Activated T-helper 2 cell treated with anti-CD3 and anti-CD28 coated beads, Interferon-gamma antibody, Interleukin-2, Interleukin-4, amounts not matched to agents 10 μg/mL and 5 μg/mL and 100 μg/mL, durations not matched to agents 14 hours and 24 hours and 36 hours (primary cell): ENCODE measurements around the gene RNF4. TPM values are rescaled to one million over a fixed set of nuclear protein-coding genes. Genes with fewer than 3 reads are reported as not detected.

ENCODE experiments used
- DNase-seq: peaks from one replicate; pipeline ENCODE4 v3.0.0; 2021; ENCODE audit warnings: low spot score
- H3K27ac Mint-ChIP-seq: one replicate; pipeline ENCODE4 v1.8.0; 2021; ENCODE audit warnings: mixed read lengths
- H3K27me3 Mint-ChIP-seq: one replicate; pipeline ENCODE4 v1.8.0; 2021; ENCODE audit warnings: low read depth, mixed read lengths
- H3K36me3 Mint-ChIP-seq: one replicate; pipeline ENCODE4 v1.8.0; 2021; ENCODE audit warnings: low read depth, mixed read lengths
- H3K4me1 Mint-ChIP-seq: one replicate; pipeline ENCODE4 v1.8.0; 2021; ENCODE audit warnings: low read depth, mixed read lengths
- H3K4me3 Mint-ChIP-seq: one replicate; pipeline ENCODE4 v1.8.0; 2021; ENCODE audit warnings: low read depth, mild to moderate bottlenecking, moderate library complexity, mixed read lengths
- H3K9me3 Mint-ChIP-seq: one replicate; pipeline ENCODE4 v1.8.0; 2021; ENCODE audit warnings: mixed read lengths
- intact Hi-C: fragments of 100-400 bp; cut with micrococcal nuclease; formaldehyde crosslinking; loops from one replicate; pipeline ENCODE4 v1.15.1; 2023
- total RNA-seq: library from RNA; stranded (reverse); gene quantifications from 2 replicates; pipeline ENCODE4 v1.2.3, GENCODE V29; 2022

The RNF4 gene
- total RNA-seq, 1 donor from 2014 or later, result 99.1 TPM

DNA sequence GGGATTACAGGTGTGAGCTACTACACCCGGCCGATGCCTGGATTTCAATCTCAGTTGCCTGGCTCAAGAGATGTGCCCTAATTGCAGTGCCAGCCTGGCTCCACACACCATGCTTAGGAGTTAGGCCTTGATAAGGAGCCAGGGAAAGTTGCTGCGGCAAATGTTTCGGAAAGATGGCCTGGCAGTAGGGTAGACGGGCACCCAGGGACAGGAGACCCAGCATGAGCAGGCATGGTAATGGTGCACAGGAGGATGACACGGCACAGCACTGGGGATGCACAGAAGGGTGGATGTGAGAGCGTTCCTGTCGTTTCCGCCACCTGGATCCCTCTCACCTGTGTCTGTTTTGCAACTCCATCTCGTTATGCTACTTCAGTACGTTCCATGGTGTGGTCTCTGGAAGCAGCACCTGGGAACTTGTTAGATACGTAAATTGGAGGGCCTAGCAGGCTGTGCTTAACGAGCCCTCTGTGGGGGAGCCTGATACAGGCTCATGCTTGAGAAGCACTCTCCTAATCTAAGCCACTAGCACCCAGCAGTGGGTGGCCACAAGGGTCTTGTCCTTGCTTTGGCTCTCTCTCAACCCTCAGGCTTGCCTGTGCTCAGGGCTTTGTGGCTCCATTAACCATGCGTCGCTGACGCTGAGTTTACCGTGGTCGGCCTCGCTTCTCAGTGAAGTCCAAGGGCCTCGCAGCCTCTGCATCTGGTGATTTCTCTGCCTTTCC is 20.3 kb downstream of the RNF4 start:
- no peaks in the 10 kb centered on the region for H3K9me3 Mint-ChIP-seq
- intact Hi-C loops, result no loop called here
- peaks cover 41% of the 10 kb centered on the region for H3K36me3 Mint-ChIP-seq
- no peaks in the 10 kb centered on the region for H3K27me3 Mint-ChIP-seq
- DNase-seq, result no peak
- no peak overlapping the region for H3K4me3 Mint-ChIP-seq
- peaks cover 46% of the 10 kb centered on the region for H3K4me1 Mint-ChIP-seq
- no peak overlapping the region for H3K27ac Mint-ChIP-seq

DNA sequence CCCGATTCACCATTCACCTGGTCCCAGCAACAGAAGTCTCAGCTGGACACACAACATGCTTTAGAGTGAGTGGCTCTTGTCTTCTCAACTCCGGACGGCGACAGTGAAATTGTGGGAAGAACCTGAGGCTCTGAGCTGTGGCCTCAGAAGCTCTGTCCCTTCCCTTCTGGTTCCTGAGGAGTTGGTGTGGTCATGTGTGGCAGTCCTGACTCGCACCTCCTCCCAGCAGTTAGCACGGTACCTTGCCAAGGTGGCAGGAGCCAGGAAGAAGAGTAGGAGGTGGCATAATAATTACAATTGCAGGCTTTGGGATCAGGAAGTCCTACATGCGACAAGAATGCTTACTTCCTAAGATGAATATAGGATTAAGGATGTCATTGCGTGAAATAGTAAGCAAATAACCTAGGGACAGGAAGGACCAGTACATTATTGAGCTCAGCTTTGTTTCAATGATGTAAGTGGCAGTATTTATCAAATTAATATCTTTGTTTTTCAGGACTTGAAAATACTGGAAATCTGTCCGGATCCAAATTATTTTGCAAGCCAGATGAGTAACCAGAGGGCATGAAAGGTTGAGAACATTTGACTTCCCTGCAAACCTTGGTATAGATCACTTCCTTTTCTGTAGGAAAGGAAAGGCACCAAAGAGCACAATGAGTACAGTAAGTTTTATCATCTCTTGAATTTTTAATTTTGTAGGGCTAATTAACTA is 21.1 kb downstream of the RNF4 start:
- H3K9me3 Mint-ChIP-seq, result no peaks in the 10 kb centered on the region
- H3K27ac Mint-ChIP-seq, result no peak overlapping the region
- no peak for DNase-seq
- peaks cover 44% of the 10 kb centered on the region for H3K36me3 Mint-ChIP-seq
- intact Hi-C loops, result no loop called here
- H3K4me1 Mint-ChIP-seq, result peaks cover 39% of the 10 kb centered on the region
- no peaks in the 10 kb centered on the region for H3K27me3 Mint-ChIP-seq
- H3K4me3 Mint-ChIP-seq, result no peak overlapping the region

DNA sequence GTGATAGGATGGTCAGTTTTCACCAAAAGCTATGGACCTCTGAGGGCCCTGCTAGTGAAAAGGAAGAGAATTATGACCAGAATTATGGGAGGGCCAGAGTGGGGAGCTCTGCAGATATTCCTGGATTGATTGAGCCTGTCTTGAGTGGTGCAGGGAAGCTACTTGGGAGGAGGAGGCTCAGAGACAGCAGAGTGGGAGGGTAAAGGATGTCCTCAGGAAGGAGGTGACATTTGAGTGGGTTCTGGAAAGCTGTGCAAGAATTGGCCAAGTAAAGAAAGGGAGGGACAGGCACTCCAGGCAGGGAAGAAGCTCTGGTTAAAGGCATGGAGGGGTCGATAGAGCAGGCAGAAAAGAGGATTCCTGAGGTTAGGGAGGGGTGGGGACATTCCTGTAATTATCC is 24.1 kb downstream of the RNF4 start:
- no peak overlapping the region for H3K4me3 Mint-ChIP-seq
- H3K27me3 Mint-ChIP-seq, result no peaks in the 10 kb centered on the region
- peaks cover 68% of the 10 kb centered on the region for H3K36me3 Mint-ChIP-seq
- no peak for DNase-seq
- intact Hi-C loops, result no loop called here
- H3K27ac Mint-ChIP-seq, result no peak overlapping the region
- no peaks in the 10 kb centered on the region for H3K9me3 Mint-ChIP-seq
- peaks cover 20% of the 10 kb centered on the region for H3K4me1 Mint-ChIP-seq

DNA sequence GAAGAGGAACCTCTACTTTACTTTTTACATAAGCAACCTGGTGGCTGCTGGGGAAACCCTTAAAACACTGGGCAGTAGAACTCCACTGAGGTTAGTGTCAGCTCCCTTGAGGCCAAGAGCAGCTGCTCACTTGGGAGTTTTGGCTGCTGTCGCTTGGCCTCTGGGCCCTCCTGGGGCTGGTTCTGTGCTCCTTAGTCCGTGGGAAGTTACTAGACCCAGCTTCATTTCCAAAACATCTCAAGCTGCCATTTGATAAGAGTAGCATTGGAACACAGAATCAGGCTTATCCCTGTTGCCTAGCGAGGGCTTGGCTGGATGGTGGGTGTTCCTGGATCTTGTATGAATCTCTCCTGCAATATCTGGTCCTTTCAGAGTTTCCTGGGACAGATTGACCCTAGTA is 26.1 kb downstream of the RNF4 start:
- Mint-ChIP-seq H3K9me3 (no peaks in the 10 kb centered on the region), H3K27me3 (no peaks in the 10 kb centered on the region), H3K36me3 (peaks cover 73% of the 10 kb centered on the region), H3K27ac (no peak overlapping the region), H3K4me1 (peaks cover 12% of the 10 kb centered on the region), H3K4me3 (no peak overlapping the region)
- intact Hi-C loops, result no loop called here
- DNase-seq, result no peak

DNA sequence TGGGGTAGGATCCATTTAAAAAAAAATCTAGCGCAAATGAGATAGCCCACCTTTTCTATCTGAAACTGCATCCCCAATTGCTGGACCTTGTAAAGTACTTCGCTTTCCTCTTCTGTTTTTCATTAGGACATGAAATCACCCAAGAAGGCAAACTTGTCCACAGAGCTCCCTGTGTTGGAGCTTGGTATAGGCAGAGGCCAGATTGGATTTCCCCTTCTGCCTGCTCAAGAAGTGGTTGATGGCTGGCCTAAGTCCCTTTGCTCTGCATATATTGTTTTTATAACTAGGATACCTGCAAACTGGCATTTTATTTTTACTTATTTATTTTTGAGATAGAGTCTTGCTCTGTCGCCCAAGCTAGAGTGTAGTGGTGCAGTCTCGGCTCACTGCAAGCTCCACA is 28.4 kb downstream of the RNF4 start:
- no peaks in the 10 kb centered on the region for H3K9me3 Mint-ChIP-seq
- no peaks in the 10 kb centered on the region for H3K27me3 Mint-ChIP-seq
- peaks cover 11% of the 10 kb centered on the region for H3K4me1 Mint-ChIP-seq
- H3K27ac Mint-ChIP-seq, result no peak overlapping the region
- DNase-seq, result no peak
- peaks cover 77% of the 10 kb centered on the region for H3K36me3 Mint-ChIP-seq
- intact Hi-C loops, result no loop called here
- H3K4me3 Mint-ChIP-seq, result no peak overlapping the region

DNA sequence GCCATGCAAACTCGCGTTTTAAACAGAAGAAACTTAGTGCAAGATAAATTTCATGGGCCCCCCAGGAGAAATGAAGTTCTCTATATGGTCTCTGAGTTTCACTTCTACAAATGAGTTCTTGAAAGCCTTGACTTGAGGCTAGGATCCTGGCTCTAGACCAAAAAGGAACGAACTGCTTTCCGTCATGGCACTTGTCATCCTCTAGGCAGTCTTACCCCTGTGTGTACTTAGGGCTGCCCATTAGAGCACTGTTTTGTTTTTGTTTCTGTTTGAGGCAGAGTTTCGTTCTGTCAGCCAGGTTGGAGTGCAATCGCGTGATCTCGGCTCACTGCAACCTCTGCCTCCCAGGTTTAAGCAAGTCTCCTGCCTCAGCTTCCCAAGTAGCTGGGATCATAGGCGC is 29.0 kb downstream of the RNF4 start:
- Mint-ChIP-seq H3K27ac (no peak overlapping the region), H3K36me3 (peaks cover 72% of the 10 kb centered on the region)

DNA sequence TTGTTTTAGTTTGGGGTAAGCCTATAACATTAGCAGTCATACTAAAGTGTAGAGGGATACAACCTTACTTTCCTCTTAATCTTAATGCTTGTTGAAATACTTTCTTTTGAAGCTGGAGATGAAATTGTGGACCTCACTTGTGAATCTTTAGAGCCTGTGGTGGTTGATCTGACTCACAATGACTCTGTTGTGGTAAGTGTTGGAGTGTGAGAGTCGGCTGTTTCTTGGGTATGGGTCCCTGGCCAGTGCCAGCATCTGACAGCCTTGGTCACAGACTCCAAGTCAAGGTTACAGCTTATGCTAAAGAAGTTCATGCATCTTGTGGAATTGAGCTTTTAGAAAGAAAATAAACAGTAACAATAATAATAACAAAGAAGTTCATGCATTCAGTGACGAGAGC is 31.6 kb downstream of the RNF4 start:
- no peak for DNase-seq
- Mint-ChIP-seq H3K27ac (no peak overlapping the region), H3K36me3 (peaks cover 76% of the 10 kb centered on the region)

More for the DNA sequence above, 29.0 kb downstream of the RNF4 start:
- peaks cover 11% of the 10 kb centered on the region for H3K4me1 Mint-ChIP-seq
- no peaks in the 10 kb centered on the region for H3K27me3 Mint-ChIP-seq
- no peaks in the 10 kb centered on the region for H3K9me3 Mint-ChIP-seq
- DNase-seq, result no peak
- H3K4me3 Mint-ChIP-seq, result no peak overlapping the region
- intact Hi-C loops, result no loop called here

DNA sequence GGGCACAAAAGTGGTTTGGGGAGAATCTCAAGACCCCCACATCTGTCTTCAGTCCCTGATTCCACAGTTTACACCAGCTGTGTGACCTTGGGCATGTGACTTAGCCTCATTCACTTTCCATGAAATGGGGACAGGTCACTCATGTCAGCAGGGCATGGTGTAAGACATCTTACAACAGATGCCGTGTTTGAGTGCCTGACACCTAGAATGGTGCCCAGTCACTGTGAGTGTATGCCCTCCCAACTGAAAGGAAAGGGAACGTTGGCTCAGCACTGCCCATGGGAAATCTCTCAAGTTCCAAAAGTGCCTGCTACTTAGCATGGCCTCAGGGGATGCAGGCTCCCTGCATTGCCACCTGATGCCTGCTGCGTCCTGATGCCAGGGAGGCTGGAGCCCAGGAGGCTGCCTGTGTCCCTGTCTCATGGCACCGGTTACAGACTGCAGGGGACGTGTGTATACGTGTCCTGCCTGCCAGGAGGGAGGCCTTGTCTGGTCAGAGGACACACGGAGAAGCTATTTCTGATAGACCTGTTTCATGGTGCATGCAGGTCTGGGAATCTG is 32.2 kb downstream of the RNF4 start:
- Mint-ChIP-seq H3K27ac (no peak overlapping the region), H3K4me1 (peaks cover 10% of the 10 kb centered on the region), H3K4me3 (no peak overlapping the region), H3K9me3 (no peaks in the 10 kb centered on the region), H3K36me3 (peaks cover 75% of the 10 kb centered on the region), H3K27me3 (no peaks in the 10 kb centered on the region)
- no peak for DNase-seq
- intact Hi-C loops, result no loop called here

More for the DNA sequence above, 31.6 kb downstream of the RNF4 start:
- Mint-ChIP-seq H3K27me3 (no peaks in the 10 kb centered on the region), H3K4me1 (peaks cover 10% of the 10 kb centered on the region), H3K4me3 (no peak overlapping the region), H3K9me3 (no peaks in the 10 kb centered on the region)
- intact Hi-C loops, result no loop called here

DNA sequence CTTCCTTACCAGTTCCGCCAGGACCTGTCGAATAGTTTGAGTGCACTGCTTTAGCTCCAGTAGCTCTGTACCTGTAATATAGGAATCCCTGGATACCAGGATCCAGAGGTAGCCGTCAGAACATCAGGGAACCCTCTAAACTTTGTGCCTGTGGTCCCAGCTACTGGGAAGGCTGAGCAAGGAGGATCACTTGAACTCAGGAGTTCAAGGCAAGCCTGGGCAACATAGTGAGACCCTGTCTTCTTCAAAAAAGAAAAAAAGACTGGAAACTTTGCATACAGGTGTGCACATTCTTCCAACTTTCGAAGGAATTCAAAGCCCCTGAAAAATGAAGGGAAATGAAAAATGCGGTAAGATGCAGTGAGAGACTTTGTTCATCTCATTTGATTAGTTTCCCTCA is 34.9 kb downstream of the RNF4 start:
- Mint-ChIP-seq H3K4me3 (no peak overlapping the region), H3K27me3 (no peaks in the 10 kb centered on the region), H3K9me3 (no peaks in the 10 kb centered on the region), H3K36me3 (peaks cover 73% of the 10 kb centered on the region), H3K27ac (no peak overlapping the region), H3K4me1 (peaks cover 6% of the 10 kb centered on the region)
- intact Hi-C loops, result no loop called here
- no peak for DNase-seq

DNA sequence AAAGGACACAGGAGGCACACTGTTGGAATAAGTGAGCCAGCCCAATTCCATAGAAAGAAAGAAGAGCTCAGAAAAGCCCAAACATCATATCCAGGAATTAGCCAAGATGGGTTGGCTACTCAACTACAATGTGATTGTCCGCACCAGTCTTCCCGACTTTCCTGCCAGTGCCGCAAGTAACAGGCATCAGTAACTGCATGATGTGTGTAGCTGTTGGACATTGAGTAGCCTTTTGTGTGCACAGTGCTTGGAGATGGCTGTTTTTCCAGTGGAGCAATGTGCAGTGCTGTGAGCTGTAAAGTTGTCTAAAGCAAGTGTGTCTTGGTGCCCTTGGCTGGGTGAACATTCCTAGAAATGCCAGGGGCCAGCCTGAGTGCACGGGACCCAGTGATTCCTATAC is 38.4 kb downstream of the RNF4 start:
- H3K27me3 Mint-ChIP-seq, result no peaks in the 10 kb centered on the region
- H3K4me1 Mint-ChIP-seq, result peaks cover 2% of the 10 kb centered on the region
- H3K9me3 Mint-ChIP-seq, result no peaks in the 10 kb centered on the region
- intact Hi-C loops, result no loop called here
- DNase-seq, result no peak
- H3K36me3 Mint-ChIP-seq, result peaks cover 65% of the 10 kb centered on the region
- H3K4me3 Mint-ChIP-seq, result no peak overlapping the region
- H3K27ac Mint-ChIP-seq, result no peak overlapping the region

DNA sequence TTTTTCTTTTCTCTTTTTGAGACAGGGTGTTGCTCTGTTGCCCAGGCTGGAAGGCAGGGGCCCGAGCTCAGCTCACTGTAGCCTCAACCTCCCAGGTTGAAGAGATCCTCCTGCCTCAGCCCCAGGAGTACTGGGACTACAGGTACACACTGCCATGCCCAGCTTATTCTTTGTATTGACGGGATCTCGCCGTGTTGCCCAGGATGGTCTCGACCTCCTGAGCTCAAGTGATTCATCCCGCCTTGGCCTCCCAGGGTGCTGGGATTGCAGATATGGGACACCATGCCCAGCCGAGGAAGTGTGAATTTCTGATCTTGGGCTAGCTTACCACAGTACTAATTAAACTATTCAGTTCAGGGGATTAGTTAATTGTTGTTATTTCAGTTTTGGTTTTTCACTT is 38.9 kb downstream of the RNF4 start:
- intact Hi-C loops, result no loop called here
- Mint-ChIP-seq H3K27me3 (no peaks in the 10 kb centered on the region), H3K4me3 (no peak overlapping the region), H3K9me3 (no peaks in the 10 kb centered on the region), H3K27ac (no peak overlapping the region), H3K4me1 (peaks cover 2% of the 10 kb centered on the region), H3K36me3 (peaks cover 67% of the 10 kb centered on the region)
- DNase-seq, result no peak

DNA sequence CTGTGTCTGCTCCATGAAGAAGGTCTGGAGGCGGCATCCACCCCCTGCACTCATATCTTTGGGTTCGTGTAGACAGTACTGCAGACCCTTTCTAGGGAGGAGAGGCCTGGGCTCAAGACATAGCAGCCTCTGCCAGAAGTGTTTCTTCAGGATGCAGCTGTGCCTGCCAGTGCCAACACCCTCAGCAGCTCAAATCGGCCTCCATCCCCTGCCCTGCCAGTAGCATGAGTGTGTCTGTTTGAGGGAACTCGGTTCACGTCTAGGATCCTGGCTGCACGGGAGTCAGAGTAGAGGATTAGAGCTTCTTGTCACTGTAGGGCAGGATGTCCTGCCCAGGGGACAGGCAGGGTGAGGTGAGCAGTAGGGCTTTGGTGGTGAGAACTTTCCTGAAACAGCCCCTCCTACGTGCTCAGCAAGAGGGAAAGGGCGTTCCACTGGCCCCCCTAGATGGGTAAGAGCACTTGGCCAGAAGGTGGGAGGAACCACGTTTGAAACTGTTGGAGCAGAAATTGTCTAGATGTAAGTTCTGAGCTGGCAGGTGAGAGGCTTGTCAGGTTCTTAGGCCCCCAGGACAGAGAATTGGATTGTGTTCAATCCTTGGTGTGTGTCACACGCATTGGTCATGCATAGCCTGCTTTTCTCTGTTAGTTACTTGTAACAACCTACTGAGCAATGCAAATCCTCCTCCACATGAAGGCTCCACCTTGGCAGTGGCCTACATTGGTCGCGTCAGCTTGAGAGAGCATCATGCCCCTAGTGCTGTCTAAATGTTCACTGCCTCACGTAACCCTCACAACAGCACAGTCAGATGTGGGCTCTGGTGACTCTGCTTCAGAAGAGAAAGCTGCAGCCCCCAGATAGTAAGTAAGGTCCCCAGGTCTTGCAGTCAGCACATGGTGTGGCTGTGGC is 41.7 kb downstream of the RNF4 start:
- Mint-ChIP-seq H3K27ac (no peak overlapping the region), H3K9me3 (no peaks in the 10 kb centered on the region), H3K4me3 (no peak overlapping the region), H3K36me3 (peaks cover 73% of the 10 kb centered on the region), H3K4me1 (peaks cover 2% of the 10 kb centered on the region), H3K27me3 (no peaks in the 10 kb centered on the region)
- intact Hi-C loops, result no loop called here
- DNase-seq, result no peak
